Body of pancreas (tissue), 4 donors: Measurements from ENCODE around the gene MRM3. TPM values are rescaled to one million over a fixed set of nuclear protein-coding genes. Genes with fewer than 3 reads are reported as not detected.
"Not testable (repeated sequence)": the region's sequence is repeated elsewhere in the genome, so short reads cannot be mapped to it uniquely, and the experiment has no call there.

ENCODE experiments used
- ATAC-seq: fragments of 150-250 bp; one replicate; pipeline ENCODE4 v1.9.1; 2016
- DNase-seq, 4 donors: peaks; one replicate each; pipeline ENCODE4 v3.0.0-alpha.2; 2019
- H3K27ac ChIP-seq, 4 donors: fragments of 200-600 bp; sonication (generic); 1 replicate in 3 of 4; 2 replicates in 1 of 4; pipeline versions ENCODE4 v1.5.1 to v1.6.1; 2016 to 2019; ENCODE audit warnings: mild to moderate bottlenecking in 1 of 4, mixed read lengths in 1 of 4, moderate library complexity in 1 of 4
- H3K27me3 ChIP-seq, 2 donors: fragments of 200-600 bp; sonication (generic); one replicate each; pipeline ENCODE4 v1.6.0; 2016; ENCODE audit warnings: mild to moderate bottlenecking in 1 of 2
- H3K36me3 ChIP-seq, 2 donors: fragments of 200-600 bp; sonication (generic); replicated peaks in 1 of 2; 2 replicates each; pipeline ENCODE4 v1.5.1; 2016; ENCODE audit warnings: low read depth in 2 of 2; ENCODE audit not compliant: insufficient read depth in 1 of 2
- H3K4me1 ChIP-seq: fragments of 200-600 bp; sonication (generic); one replicate; pipeline ENCODE4 v1.6.0; 2016
- H3K4me3 ChIP-seq, 2 donors: fragments of 200-600 bp; sonication (generic); 1 replicate in 1 of 2; 2 replicates in 1 of 2; pipeline ENCODE4 v1.5.1; 2016 to 2019
- H3K9me3 ChIP-seq, 3 donors: fragments of 200-600 bp; sonication (generic); 1 replicate in 2 of 3; 2 replicates in 1 of 3; pipeline ENCODE4 v1.5.1; 2016
- CTCF ChIP-seq, 7 experiments: fragments of 450-650 bp in 4 of 7; fragments of 200-600 bp in 3 of 7; sonication (generic) in 3 of 7; IDR thresholded peaks; one replicate each; pipeline ENCODE4 v1.5.1; 2016 to 2019; ENCODE audit warnings: antibody characterized with exemption in 7 of 7
- POLR2A ChIP-seq, 3 donors: fragments of 450-650 bp; IDR thresholded peaks; one replicate each; pipeline ENCODE4 v1.6.1; 2016; ENCODE audit warnings: antibody characterized with exemption in 3 of 3, mild to moderate bottlenecking in 2 of 3
- WGBS, 2 donors: methylation state at CpG; one replicate each; pipeline ENCODE4 v1.1.5; 2017; 5-methylcytosine and 5-hydroxymethylcytosine counted together
- intact Hi-C: fragments of 100-400 bp; cut with DNase I; formaldehyde crosslinking; loops from one replicate; pipeline ENCODE4 v1.15.1; 2023
- total RNA-seq, 2 donors: library from RNA; depleted of rRNA; stranded (reverse); fragments of >200 nt; gene quantifications; one replicate each; pipeline ENCODE4 v1.1.0, GENCODE V29; 2016

Gene MRM3
- total RNA-seq, 2 donors from 2014 or later, result 15.6 to 40.2 TPM

DNA sequence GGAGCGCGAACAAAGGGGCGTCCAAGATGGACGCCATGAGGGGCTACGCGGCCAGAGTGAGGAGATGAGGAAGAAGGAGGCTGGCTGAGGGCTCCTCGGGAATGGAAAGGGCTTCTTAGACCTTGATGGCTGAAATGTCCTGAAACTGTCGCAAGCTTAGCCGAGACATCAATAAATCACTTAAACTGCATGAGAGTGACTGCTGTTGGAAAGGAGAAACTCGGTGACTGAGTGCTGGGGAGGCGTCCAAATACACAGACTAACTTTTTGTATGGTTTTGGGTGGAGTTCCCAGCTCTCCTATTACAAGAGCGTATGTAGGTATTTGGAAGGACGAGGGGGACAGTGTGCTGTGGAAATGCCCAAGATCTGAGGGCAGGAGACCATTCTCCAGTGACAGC lies 28.7 kb upstream of the MRM3 start:
- no peaks in the 10 kb centered on the region for H3K9me3 ChIP-seq
- H3K27ac ChIP-seq, result no peak overlapping the region
- no peaks in the 10 kb centered on the region for H3K36me3 ChIP-seq
- no peak overlapping the region for H3K4me3 ChIP-seq
- H3K27me3 ChIP-seq, result no peaks in the 10 kb centered on the region
- peaks cover 23% of the 10 kb centered on the region for H3K4me1 ChIP-seq
- no peak for DNase-seq
- no peak for ATAC-seq
- WGBS, 2 donors, result 73% methylated on average over 13 of the region's 13 CpGs
- no peak for TF ChIP-seq CTCF (IDR thresholded peaks at IDR 0.05)
- TF ChIP-seq POLR2A (IDR thresholded peaks at IDR 0.05), result no peak
- intact Hi-C loops, result no loop called here

- H3K9me3 ChIP-seq, intact Hi-C loops, H3K36me3 ChIP-seq, H3K27ac ChIP-seq, H3K4me3 ChIP-seq, ATAC-seq, H3K27me3 ChIP-seq, DNase-seq: not testable (repeated sequence)
- WGBS, 2 donors, result 86 to 92% methylated on average over 9 of the region's 9 CpGs
- peaks cover 17% of the 10 kb centered on the region for H3K4me1 ChIP-seq
Observed at GRCh38 chr17:755319-755961, 26.7 kb upstream of the MRM3 start.

- H3K27me3 ChIP-seq, ATAC-seq, H3K27ac ChIP-seq, H3K36me3 ChIP-seq, DNase-seq, intact Hi-C loops, H3K9me3 ChIP-seq, H3K4me3 ChIP-seq: not testable (repeated sequence)
- H3K4me1 ChIP-seq, result peaks cover 11% of the 10 kb centered on the region
- WGBS, 2 donors, result 59 to 75% methylated on average over 15 of the region's 15 CpGs
Observed at GRCh38 chr17:756010-756567, 26.1 kb upstream of the MRM3 start.

- WGBS, 2 donors, result 84 to 88% methylated on average over 5 of the region's 5 CpGs
- H3K9me3 ChIP-seq, result no peaks in the 10 kb centered on the region
- H3K4me1 ChIP-seq, result no peaks in the 10 kb centered on the region
- no peak for TF ChIP-seq POLR2A (IDR thresholded peaks at IDR 0.05)
- no peak for TF ChIP-seq CTCF (IDR thresholded peaks at IDR 0.05)
- H3K27me3 ChIP-seq, result no peaks in the 10 kb centered on the region
- intact Hi-C loops, result no loop called here
- no peak overlapping the region for H3K4me3 ChIP-seq
- H3K27ac ChIP-seq, result no peak overlapping the region
- DNase-seq (no peak), ATAC-seq (no peak)
- peaks cover 4 to 7% of the 10 kb centered on the region in 2 donors for H3K36me3 ChIP-seq
Observed at GRCh38 chr17:759964-760363, 22.2 kb upstream of the MRM3 start.

DNA sequence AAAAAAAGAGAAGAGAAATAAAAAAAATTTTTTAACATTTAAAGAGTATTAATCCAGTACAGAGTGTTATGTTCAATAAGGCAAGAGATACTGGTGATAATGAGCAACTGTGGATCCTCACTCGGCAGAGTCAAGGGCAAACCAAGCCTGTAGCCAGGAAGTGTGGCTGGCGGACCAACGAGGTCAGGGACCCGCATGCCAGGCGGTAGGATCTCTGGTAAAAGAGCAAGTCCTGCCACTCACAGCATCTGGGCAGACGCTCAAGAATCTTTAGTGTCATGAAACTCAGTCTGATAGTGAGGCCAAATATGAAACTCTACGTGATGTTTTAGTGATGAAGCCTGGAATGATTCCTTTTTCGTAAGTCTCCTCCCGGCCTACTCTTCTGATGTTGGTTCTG lies 21.8 kb upstream of the MRM3 start:
- WGBS, 2 donors, result 88% methylated on average over 9 of the region's 9 CpGs
- no peaks in the 10 kb centered on the region for H3K4me1 ChIP-seq
- no peak for DNase-seq
- no peak for TF ChIP-seq POLR2A (IDR thresholded peaks at IDR 0.05)
- no peak for TF ChIP-seq CTCF (IDR thresholded peaks at IDR 0.05)
- no peak overlapping the region for H3K4me3 ChIP-seq
- H3K9me3 ChIP-seq, result no peaks in the 10 kb centered on the region
- intact Hi-C loops, result no loop called here
- no peak overlapping the region for H3K27ac ChIP-seq
- no peak for ATAC-seq
- H3K27me3 ChIP-seq, result no peaks in the 10 kb centered on the region
- H3K36me3 ChIP-seq, result peaks cover 4 to 9% of the 10 kb centered on the region in 2 donors

- DNase-seq (no peak), ATAC-seq (no peak)
- Histone ChIP-seq H3K27ac (no peak overlapping the region), H3K9me3 (no peaks in the 10 kb centered on the region), H3K36me3 (peaks cover 8 to 26% of the 10 kb centered on the region in 2 donors), H3K27me3 (no peaks in the 10 kb centered on the region), H3K4me3 (no peak overlapping the region), H3K4me1 (no peaks in the 10 kb centered on the region)
- WGBS, 2 donors, result 63 to 70% methylated on average over 3 of the region's 3 CpGs
- intact Hi-C loops, result no loop called here
- TF ChIP-seq POLR2A (IDR thresholded peaks at IDR 0.05) (no peak), CTCF (IDR thresholded peaks at IDR 0.05) (no peak)
Observed at GRCh38 chr17:767076-767475, 15.1 kb upstream of the MRM3 start.
